Loucy (cell line): ENCODE results near the gene CIRBP.

Experiments
- H2AFZ ChIP-seq: fragments of 200-600 bp; sonication (generic); 2 replicates; pipeline ENCODE4 v1.6.0; 2016; ENCODE audit warnings: antibody characterized with exemption, mild to moderate bottlenecking, low read length, moderate library complexity
- H3F3A ChIP-seq: fragments of 200-600 bp; 2 replicates; pipeline ENCODE4 v1.6.0; 2016; ENCODE audit warnings: antibody characterized with exemption, low read depth, mild to moderate bottlenecking
- H3K27me3 ChIP-seq: fragments of 200-600 bp; sonication (generic); 2 replicates; pipeline ENCODE4 v1.6.1; 2014; ENCODE audit warnings: low read length, mild to moderate bottlenecking; ENCODE audit not compliant: insufficient read depth, poor library complexity, severe bottlenecking
- H3K36me3 ChIP-seq: fragments of 200-600 bp; sonication (generic); 2 replicates; pipeline ENCODE4 v1.6.1; 2016; ENCODE audit warnings: low read length; ENCODE audit not compliant: insufficient read depth
- H3K4me1 ChIP-seq: fragments of 200-600 bp; sonication (generic); 2 replicates; pipeline ENCODE4 v1.5.1; 2014; ENCODE audit warnings: low read length, mild to moderate bottlenecking; ENCODE audit not compliant: insufficient read depth, poor library complexity, severe bottlenecking
- H3K4me2 ChIP-seq: fragments of 200-600 bp; sonication (generic); 2 replicates; pipeline ENCODE4 v1.6.0; 2014; ENCODE audit warnings: antibody characterized with exemption, low read length, low read depth, mild to moderate bottlenecking; ENCODE audit not compliant: poor library complexity, severe bottlenecking
- H3K4me3 ChIP-seq: fragments of 200-600 bp; sonication (generic); 2 replicates; pipeline ENCODE4 v1.5.1; 2014; ENCODE audit warnings: low read length, mild to moderate bottlenecking, mixed read lengths; ENCODE audit not compliant: poor library complexity, severe bottlenecking
- H3K79me2 ChIP-seq: fragments of 200-600 bp; sonication (generic); 2 replicates; pipeline ENCODE4 v1.6.1; 2014; ENCODE audit warnings: low read length; ENCODE audit not compliant: insufficient read depth
- H3K9ac ChIP-seq: fragments of 200-600 bp; sonication (generic); 2 replicates; pipeline ENCODE4 v1.6.0; 2014; ENCODE audit warnings: mild to moderate bottlenecking, low read depth, low read length, moderate library complexity; ENCODE audit not compliant: poor library complexity, severe bottlenecking
- H3K9me2 ChIP-seq: fragments of 200-600 bp; sonication (generic); replicated peaks from 2 replicates; pipeline ENCODE4 v1.6.1; 2016; ENCODE audit warnings: low read depth, low read length, mixed read lengths
- H3K9me3 ChIP-seq: fragments of 200-600 bp; sonication (generic); 2 replicates; pipeline ENCODE4 v1.6.1; 2014; ENCODE audit warnings: mild to moderate bottlenecking, antibody characterized with exemption, low read length, low read depth; ENCODE audit not compliant: insufficient read depth
- H4K20me1 ChIP-seq: fragments of 200-600 bp; sonication (generic); 2 replicates; pipeline ENCODE4 v1.6.0; 2014; ENCODE audit warnings: antibody characterized with exemption, low read length, mild to moderate bottlenecking; ENCODE audit not compliant: insufficient read depth, poor library complexity, severe bottlenecking
- EZH2phosphoT487 ChIP-seq: fragments of 200-600 bp; IDR thresholded peaks from 2 replicates; pipeline ENCODE4 v1.6.1; 2018; ENCODE audit warnings: antibody characterized with exemption, mild to moderate bottlenecking, moderate library complexity, borderline replicate concordance
- TF ChIP-seq, protein P1 (sequence below): fragments of 200-600 bp; sonication (generic); conservative IDR thresholded peaks from 2 replicates; pipeline ENCODE4 v1.5.1; 2014; ENCODE audit warnings: mild to moderate bottlenecking, antibody characterized with exemption, low read length

The CIRBP gene

DNA sequence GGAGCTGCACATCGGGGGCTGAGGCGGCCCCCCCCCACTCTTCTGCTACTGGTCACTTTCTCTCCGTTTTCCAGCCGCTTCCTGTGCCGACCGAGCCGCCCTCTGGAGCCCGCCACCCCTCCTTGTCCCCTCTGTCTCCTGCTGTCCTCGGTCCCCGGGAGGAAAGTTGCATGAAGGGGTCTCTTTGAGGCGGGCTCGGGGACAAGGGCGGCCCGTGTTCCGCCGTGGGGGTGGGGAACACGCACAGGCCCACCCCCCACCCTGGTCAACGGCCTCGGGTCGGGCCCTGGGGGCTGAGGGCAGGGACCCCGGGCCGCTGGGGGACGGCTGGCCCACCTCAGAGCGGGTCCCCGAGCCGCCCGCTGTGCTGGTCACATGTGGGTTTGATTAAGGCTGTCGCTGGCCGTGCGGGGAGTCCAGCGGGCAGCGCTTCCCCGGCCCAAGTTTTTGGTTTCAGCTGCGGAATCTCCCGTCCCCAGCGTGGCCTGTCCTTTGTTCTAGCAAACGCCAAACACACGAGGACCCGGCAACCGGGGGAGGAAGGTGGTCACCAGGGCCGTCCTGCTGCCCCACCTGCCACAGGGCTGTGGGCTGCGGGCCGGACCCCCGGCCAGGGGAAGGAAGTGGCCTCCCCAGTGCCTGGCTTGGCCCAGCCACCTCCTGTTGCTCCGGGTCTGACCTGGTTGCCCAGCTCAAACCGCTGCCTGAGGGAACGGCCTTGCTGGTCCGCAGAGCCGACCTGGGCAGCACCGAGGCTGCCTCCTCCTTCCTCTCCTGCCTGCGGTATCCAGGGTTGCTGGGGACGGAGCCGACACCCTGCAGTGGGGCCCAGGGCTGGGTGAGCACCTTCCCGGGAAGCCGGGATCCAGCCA, 18.5 kb downstream of the CIRBP start:
- no peaks in the 10 kb centered on the region for H3K79me2 ChIP-seq
- H3K27me3 ChIP-seq: no peaks in the 10 kb centered on the region
- H3K9me2 ChIP-seq: no peaks in the 10 kb centered on the region
- H4K20me1 ChIP-seq: no peaks in the 10 kb centered on the region
- no peaks in the 10 kb centered on the region for H3K9me3 ChIP-seq
- no peaks in the 10 kb centered on the region for H3K36me3 ChIP-seq
- H3K9ac ChIP-seq: no peak overlapping the region
- no peak overlapping the region for H2AFZ ChIP-seq
- no peaks in the 10 kb centered on the region for H3F3A ChIP-seq
- H3K4me3 ChIP-seq: no peak overlapping the region
- TF ChIP-seq, protein P1, sequence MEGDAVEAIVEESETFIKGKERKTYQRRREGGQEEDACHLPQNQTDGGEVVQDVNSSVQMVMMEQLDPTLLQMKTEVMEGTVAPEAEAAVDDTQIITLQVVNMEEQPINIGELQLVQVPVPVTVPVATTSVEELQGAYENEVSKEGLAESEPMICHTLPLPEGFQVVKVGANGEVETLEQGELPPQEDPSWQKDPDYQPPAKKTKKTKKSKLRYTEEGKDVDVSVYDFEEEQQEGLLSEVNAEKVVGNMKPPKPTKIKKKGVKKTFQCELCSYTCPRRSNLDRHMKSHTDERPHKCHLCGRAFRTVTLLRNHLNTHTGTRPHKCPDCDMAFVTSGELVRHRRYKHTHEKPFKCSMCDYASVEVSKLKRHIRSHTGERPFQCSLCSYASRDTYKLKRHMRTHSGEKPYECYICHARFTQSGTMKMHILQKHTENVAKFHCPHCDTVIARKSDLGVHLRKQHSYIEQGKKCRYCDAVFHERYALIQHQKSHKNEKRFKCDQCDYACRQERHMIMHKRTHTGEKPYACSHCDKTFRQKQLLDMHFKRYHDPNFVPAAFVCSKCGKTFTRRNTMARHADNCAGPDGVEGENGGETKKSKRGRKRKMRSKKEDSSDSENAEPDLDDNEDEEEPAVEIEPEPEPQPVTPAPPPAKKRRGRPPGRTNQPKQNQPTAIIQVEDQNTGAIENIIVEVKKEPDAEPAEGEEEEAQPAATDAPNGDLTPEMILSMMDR: no peak
- no peak for TF ChIP-seq EZH2phosphoT487
- no peaks in the 10 kb centered on the region for H3K4me1 ChIP-seq
- H3K4me2 ChIP-seq: no peak overlapping the region

DNA sequence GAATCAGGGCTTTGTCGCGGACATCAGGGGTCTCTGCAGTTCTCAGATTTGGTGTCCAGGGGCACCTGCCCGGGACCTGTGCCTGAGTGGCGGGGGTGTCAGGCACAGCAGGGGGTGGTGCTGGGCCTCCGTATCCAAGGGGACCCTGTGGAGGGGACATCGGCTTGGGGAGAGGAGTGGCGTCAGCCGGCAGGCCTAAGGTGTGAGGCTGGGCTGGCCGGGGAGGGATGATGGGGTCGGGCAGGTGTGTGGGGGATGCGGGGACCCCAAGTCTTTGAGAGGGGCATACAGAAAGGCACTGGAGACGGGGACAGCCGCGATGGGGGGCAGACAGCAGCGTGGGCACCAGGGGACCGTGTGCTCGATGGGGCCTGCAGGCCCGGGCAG, 19.1 kb downstream of the CIRBP start:
- no peak for TF ChIP-seq EZH2phosphoT487
- TF ChIP-seq, protein P1: no peak
- H3K4me2 ChIP-seq: no peak overlapping the region
- H3K9me2 ChIP-seq: no peaks in the 10 kb centered on the region
- H3K27me3 ChIP-seq: no peaks in the 10 kb centered on the region
- no peaks in the 10 kb centered on the region for H3F3A ChIP-seq
- no peak overlapping the region for H2AFZ ChIP-seq
- H4K20me1 ChIP-seq: no peaks in the 10 kb centered on the region
- H3K4me1 ChIP-seq: no peaks in the 10 kb centered on the region
- no peaks in the 10 kb centered on the region for H3K79me2 ChIP-seq
- H3K4me3 ChIP-seq: no peak overlapping the region
- H3K9me3 ChIP-seq: no peaks in the 10 kb centered on the region
- H3K9ac ChIP-seq: no peak overlapping the region
- H3K36me3 ChIP-seq: no peaks in the 10 kb centered on the region

GRCh38 chr19:1288833-1289685, 19.9 kb downstream of the CIRBP start:
- no peaks in the 10 kb centered on the region for H3K9me3 ChIP-seq
- TF ChIP-seq EZH2phosphoT487: no peak
- TF ChIP-seq, protein P1: no peak
- no peak overlapping the region for H2AFZ ChIP-seq
- no peaks in the 10 kb centered on the region for H3K4me1 ChIP-seq
- H3K4me2 ChIP-seq: no peak overlapping the region
- H4K20me1 ChIP-seq: no peaks in the 10 kb centered on the region
- H3F3A ChIP-seq: no peaks in the 10 kb centered on the region
- H3K9ac ChIP-seq: no peak overlapping the region
- no peaks in the 10 kb centered on the region for H3K9me2 ChIP-seq
- no peaks in the 10 kb centered on the region for H3K36me3 ChIP-seq
- H3K27me3 ChIP-seq: no peaks in the 10 kb centered on the region
- H3K4me3 ChIP-seq: no peak overlapping the region
- no peaks in the 10 kb centered on the region for H3K79me2 ChIP-seq
